ENCODE data around the gene CAPN11.

DNA sequence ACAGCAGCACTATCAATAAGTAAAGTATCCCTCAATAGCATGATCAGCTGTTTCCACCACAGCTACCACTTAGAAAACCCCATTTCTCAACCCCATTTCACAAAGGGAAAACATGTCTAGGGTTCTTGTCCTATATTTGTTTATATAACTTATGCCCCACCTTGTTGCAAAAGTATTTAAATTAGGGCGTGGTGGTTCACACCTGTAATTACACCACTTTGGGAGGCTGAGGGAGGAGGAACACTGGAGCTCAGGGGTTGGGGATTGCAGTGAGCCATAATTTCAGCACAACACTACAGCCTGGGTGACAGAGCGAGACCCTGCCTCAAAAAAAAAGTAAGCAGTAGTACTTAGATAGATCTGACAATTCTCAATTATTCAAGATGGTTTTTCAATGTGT lies 35.1 kb upstream of the CAPN11 start:
- TF ChIP-seq, protein P1, sequence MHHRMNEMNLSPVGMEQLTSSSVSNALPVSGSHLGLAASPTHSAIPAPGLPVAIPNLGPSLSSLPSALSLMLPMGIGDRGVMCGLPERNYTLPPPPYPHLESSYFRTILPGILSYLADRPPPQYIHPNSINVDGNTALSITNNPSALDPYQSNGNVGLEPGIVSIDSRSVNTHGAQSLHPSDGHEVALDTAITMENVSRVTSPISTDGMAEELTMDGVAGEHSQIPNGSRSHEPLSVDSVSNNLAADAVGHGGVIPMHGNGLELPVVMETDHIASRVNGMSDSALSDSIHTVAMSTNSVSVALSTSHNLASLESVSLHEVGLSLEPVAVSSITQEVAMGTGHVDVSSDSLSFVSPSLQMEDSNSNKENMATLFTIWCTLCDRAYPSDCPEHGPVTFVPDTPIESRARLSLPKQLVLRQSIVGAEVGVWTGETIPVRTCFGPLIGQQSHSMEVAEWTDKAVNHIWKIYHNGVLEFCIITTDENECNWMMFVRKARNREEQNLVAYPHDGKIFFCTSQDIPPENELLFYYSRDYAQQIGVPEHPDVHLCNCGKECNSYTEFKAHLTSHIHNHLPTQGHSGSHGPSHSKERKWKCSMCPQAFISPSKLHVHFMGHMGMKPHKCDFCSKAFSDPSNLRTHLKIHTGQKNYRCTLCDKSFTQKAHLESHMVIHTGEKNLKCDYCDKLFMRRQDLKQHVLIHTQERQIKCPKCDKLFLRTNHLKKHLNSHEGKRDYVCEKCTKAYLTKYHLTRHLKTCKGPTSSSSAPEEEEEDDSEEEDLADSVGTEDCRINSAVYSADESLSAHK (tag by site-specific recombination; IDR thresholded peaks at IDR 0.05), result no peak
- TF ChIP-seq ZBTB21 (tag by site-specific recombination; IDR thresholded peaks at IDR 0.05), result no peak
- TF ChIP-seq, protein P2, sequence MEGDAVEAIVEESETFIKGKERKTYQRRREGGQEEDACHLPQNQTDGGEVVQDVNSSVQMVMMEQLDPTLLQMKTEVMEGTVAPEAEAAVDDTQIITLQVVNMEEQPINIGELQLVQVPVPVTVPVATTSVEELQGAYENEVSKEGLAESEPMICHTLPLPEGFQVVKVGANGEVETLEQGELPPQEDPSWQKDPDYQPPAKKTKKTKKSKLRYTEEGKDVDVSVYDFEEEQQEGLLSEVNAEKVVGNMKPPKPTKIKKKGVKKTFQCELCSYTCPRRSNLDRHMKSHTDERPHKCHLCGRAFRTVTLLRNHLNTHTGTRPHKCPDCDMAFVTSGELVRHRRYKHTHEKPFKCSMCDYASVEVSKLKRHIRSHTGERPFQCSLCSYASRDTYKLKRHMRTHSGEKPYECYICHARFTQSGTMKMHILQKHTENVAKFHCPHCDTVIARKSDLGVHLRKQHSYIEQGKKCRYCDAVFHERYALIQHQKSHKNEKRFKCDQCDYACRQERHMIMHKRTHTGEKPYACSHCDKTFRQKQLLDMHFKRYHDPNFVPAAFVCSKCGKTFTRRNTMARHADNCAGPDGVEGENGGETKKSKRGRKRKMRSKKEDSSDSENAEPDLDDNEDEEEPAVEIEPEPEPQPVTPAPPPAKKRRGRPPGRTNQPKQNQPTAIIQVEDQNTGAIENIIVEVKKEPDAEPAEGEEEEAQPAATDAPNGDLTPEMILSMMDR (tag by site-specific recombination; IDR thresholded peaks at IDR 0.05), result no peak
- TF ChIP-seq, protein P3, sequence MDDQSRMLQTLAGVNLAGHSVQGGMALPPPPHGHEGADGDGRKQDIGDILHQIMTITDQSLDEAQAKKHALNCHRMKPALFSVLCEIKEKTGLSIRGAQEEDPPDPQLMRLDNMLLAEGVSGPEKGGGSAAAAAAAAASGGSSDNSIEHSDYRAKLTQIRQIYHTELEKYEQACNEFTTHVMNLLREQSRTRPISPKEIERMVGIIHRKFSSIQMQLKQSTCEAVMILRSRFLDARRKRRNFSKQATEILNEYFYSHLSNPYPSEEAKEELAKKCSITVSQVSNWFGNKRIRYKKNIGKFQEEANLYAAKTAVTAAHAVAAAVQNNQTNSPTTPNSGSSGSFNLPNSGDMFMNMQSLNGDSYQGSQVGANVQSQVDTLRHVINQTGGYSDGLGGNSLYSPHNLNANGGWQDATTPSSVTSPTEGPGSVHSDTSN (CRISPR knock-in tag; IDR thresholded peaks at IDR 0.05), result no peak
- no peak for TF ChIP-seq ZNF530 (tag by site-specific recombination; IDR thresholded peaks at IDR 0.05; ENCODE audit: low read depth)
- TF ChIP-seq, protein P4, sequence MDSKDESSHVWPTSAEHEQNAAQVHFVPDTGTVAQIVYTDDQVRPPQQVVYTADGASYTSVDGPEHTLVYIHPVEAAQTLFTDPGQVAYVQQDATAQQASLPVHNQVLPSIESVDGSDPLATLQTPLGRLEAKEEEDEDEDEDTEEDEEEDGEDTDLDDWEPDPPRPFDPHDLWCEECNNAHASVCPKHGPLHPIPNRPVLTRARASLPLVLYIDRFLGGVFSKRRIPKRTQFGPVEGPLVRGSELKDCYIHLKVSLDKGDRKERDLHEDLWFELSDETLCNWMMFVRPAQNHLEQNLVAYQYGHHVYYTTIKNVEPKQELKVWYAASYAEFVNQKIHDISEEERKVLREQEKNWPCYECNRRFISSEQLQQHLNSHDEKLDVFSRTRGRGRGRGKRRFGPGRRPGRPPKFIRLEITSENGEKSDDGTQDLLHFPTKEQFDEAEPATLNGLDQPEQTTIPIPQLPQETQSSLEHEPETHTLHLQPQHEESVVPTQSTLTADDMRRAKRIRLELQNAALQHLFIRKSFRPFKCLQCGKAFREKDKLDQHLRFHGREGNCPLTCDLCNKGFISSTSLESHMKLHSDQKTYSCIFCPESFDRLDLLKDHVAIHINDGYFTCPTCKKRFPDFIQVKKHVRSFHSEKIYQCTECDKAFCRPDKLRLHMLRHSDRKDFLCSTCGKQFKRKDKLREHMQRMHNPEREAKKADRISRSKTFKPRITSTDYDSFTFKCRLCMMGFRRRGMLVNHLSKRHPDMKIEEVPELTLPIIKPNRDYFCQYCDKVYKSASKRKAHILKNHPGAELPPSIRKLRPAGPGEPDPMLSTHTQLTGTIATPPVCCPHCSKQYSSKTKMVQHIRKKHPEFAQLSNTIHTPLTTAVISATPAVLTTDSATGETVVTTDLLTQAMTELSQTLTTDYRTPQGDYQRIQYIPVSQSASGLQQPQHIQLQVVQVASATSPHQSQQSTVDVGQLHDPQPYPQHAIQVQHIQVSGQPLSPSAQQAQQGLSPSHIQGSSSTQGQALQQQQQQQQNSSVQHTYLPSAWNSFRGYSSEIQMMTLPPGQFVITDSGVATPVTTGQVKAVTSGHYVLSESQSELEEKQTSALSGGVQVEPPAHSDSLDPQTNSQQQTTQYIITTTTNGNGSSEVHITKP (tag by site-specific recombination; IDR thresholded peaks at IDR 0.05), result no peak
- no peak for TF ChIP-seq TCF7L2 (IDR thresholded peaks at IDR 0.05; ENCODE audit: borderline replicate concordance, low read depth, low read length)
- TF ChIP-seq ZBTB8A (tag by site-specific recombination; IDR thresholded peaks at IDR 0.05), result no peak
- no peak for TF ChIP-seq ZNF274 (IDR thresholded peaks at IDR 0.05; ENCODE audit: low read length)
- no peak for TF ChIP-seq ZNF274 (tag by site-specific recombination; IDR thresholded peaks at IDR 0.05; ENCODE audit: borderline replicate concordance)
- TF ChIP-seq, protein P5, sequence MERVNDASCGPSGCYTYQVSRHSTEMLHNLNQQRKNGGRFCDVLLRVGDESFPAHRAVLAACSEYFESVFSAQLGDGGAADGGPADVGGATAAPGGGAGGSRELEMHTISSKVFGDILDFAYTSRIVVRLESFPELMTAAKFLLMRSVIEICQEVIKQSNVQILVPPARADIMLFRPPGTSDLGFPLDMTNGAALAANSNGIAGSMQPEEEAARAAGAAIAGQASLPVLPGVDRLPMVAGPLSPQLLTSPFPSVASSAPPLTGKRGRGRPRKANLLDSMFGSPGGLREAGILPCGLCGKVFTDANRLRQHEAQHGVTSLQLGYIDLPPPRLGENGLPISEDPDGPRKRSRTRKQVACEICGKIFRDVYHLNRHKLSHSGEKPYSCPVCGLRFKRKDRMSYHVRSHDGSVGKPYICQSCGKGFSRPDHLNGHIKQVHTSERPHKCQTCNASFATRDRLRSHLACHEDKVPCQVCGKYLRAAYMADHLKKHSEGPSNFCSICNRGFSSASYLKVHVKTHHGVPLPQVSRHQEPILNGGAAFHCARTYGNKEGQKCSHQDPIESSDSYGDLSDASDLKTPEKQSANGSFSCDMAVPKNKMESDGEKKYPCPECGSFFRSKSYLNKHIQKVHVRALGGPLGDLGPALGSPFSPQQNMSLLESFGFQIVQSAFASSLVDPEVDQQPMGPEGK (tag by site-specific recombination; IDR thresholded peaks at IDR 0.05), result no peak

Data from HEK293 (cell line).